Measurements from ENCODE around the gene CLDN4.

Gene CLDN4

GRCh38 chr7:73839290-73839689 is 8.5 kb downstream of the CLDN4 start:
- H3K4me3 ChIP-seq (ENCODE audit: control insufficient read depth, low read depth, low read length) = no peak overlapping the region
- no peak for TF ChIP-seq CTCF (conservative IDR thresholded peaks at IDR 0.05; ENCODE audit: control insufficient read depth, insufficient read depth, low read depth, low read length)
- DNase-seq (ENCODE audit: low read depth) = no peak

GRCh38 chr7:73839743-73840714 is 9.2 kb downstream of the CLDN4 start:
- no peak overlapping the region for H3K4me3 ChIP-seq (ENCODE audit: control insufficient read depth, low read depth, low read length)
- no peak for DNase-seq (ENCODE audit: low read depth)
- TF ChIP-seq CTCF (conservative IDR thresholded peaks at IDR 0.05; ENCODE audit: control insufficient read depth, insufficient read depth, low read depth, low read length) = no peak

- no peak overlapping the region for H3K4me3 ChIP-seq (ENCODE audit: control insufficient read depth, low read depth, low read length)
Measured at GRCh38 chr7:73840715-73841379, 10.1 kb downstream of the CLDN4 start.

GRCh38 chr7:73841689-73842066 is 10.9 kb downstream of the CLDN4 start:
- peak; percentile 44 for DNase-seq (ENCODE audit: low read depth)
- H3K4me3 ChIP-seq (ENCODE audit: control insufficient read depth, low read depth, low read length) = peak overlapping the region; percentile 70
- TF ChIP-seq CTCF (conservative IDR thresholded peaks at IDR 0.05; ENCODE audit: control insufficient read depth, insufficient read depth, low read depth, low read length) = no peak

More at GRCh38 chr7:73840715-73841379, 10.1 kb downstream of the CLDN4 start:
- DNase-seq (ENCODE audit: low read depth) = no peak
- TF ChIP-seq CTCF (conservative IDR thresholded peaks at IDR 0.05; ENCODE audit: control insufficient read depth, insufficient read depth, low read depth, low read length) = no peak

- no peak for TF ChIP-seq CTCF (conservative IDR thresholded peaks at IDR 0.05; ENCODE audit: control insufficient read depth, insufficient read depth, low read depth, low read length)
- peak within 1 kb of the TSS; percentile 71 for H3K4me3 ChIP-seq (ENCODE audit: control insufficient read depth, low read depth, low read length)
- DNase-seq (ENCODE audit: low read depth) = peak; percentile 91
Measured at GRCh38 chr7:73842067-73842976, 11.5 kb downstream of the CLDN4 start, which contains the start of gene METTL27. METTL27 (minus strand) TSS chr7:73842516; CDS start chr7:73842140, 376 bp downstream.

- no peak for DNase-seq (ENCODE audit: low read depth)
- TF ChIP-seq CTCF (conservative IDR thresholded peaks at IDR 0.05; ENCODE audit: control insufficient read depth, insufficient read depth, low read depth, low read length) = no peak
- H3K4me3 ChIP-seq (ENCODE audit: control insufficient read depth, low read depth, low read length) = no peak overlapping the region
Measured at GRCh38 chr7:73844131-73844547, 13.3 kb downstream of the CLDN4 start.
